Skin epidermis (tissue), 12 donors: ENCODE results near the gene FAM167B.
"Not testable (repeated sequence)": the region's sequence is repeated elsewhere in the genome, so short reads cannot be mapped to it uniquely, and the experiment has no call there.

Experiments used
- H3K27ac ChIP-seq, 21 experiments: fragments of 200-600 bp; sonication (generic) in 11 of 21; one replicate each; pipeline ENCODE4 v1.5.0; 2020; ENCODE audit warnings: mild to moderate bottlenecking in 3 of 21, inconsistent platforms in 2 of 21, moderate library complexity in 2 of 21
- H3K4me3 ChIP-seq, 7 experiments: fragments of 200-600 bp; sonication (generic) in 2 of 7; one replicate each; pipeline ENCODE4 v1.5.0; 2020; ENCODE audit warnings: inconsistent platforms in 2 of 7, mild to moderate bottlenecking in 2 of 7, moderate library complexity in 1 of 7

The FAM167B gene

DNA sequence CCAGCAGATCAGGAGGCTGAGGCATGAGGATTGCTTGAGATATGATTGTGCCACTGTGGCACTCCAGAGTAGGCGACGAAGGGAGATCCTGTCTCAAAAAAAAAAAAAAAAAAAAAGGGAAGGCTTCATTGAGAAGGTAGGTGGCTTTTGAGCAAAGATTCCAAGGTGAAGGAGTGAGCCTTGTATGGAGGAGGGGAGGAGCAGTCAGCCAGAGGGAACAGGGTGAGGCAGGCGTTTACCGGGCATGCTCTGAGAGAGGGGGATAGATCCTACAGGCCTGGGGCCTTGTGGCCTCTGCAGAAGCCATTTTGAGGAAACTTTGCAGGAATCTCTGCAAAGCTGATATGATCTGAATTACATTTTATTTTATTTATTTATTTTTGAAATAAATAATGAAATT, 39.7 kb downstream of the FAM167B start:
- Histone ChIP-seq H3K4me3 (no peak overlapping the region), H3K27ac (no peak overlapping the region)

DNA sequence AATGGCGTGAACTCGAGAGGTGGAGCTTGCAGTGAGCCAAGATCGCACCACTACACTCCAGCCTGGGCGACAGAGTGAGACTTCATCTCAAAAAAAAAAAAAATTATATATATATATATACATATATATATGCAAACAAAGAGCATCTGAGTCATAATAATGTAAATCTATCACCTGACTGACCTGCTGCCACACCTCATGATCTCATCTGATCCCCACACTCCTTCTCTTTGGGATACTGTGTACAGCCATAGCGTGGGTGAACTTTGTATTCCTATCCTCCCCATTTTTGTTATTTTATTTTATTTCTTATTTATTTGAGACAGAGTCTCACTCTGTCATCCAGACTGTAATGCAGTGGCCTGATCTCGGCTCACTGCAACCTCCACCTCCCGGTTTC, 42.2 kb downstream of the FAM167B start:
- H3K4me3 ChIP-seq, result no peak overlapping the region
- peak overlapping the region in 7 of 21 experiments; percentile 17 to 58 (median 43) for H3K27ac ChIP-seq

DNA sequence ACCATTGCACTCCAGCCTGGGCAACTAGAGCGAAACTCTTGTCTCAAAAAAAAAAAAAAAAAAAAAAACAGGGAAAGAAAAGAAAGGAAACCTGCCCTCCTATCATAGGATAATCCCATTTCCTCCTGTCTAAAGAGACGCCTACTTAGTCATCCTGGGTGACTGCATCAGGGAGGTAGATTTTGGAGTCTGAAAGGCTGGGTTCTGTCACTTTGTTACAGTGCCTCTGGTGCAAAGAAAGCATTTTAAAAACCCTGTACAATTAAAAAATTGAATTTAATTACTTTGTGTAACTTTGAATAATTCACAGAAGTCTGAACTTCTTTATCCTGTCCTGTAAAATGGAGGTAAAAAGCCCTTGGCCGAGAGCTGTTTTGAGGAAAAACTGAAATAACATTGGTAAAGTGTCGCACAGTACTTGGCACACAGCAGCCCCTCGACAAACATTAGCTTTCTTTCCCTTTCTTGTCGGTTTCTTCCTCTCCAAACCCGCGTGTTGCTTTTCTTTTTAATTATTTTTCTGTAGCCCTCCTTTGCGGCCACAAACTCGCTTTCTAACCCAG, 44.2 kb downstream of the FAM167B start:
- Histone ChIP-seq H3K4me3 (peak overlapping the region; percentile 62 to 96 (median 85)), H3K27ac (peak overlapping the region in 20 of 21 experiments; percentile 74 to 96 (median 83))

DNA sequence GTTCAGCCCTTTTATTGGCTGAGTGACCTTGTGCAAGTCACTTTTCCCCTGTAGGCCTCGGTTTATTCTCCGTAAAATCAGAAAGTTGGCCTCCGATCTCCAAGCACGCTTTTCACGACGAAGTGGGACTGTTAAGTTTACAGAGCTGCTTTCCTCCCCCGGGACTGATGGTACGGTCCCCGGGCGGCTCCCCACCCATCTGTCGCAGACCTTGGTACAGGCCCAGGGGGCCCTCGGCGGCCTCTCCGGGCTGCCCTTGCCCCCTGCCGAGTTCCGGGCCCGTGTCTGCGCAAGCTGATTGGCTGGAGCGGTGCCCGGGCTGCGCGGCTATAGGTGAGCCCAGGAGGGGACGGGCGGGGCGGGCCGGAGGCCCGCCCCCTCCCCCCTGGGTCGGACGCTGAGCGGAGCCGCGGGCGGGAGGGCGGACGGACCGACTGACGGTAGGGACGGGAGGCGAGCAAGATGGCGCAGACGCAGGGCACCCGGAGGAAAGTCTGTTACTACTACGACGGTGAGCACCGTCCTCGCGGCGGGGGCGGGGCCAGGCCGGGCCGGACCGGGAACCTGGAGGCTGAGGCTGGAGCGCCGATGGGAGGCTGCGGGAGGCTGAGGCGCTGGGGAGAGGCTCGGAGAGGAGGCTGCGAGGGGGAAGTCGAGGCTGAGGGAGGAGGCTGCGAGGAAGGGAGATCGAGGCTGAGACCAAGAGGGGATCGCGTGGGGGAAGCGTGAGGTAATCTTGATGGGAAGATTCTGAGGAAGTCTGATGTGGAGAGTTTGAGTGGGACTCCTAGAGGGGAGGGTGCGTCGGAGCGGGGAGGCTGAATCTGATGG, 44.9 kb downstream of the FAM167B start, which contains the start of gene HDAC1:
Gene HDAC1 (plus strand): TSS at position 376 of the 831 bp plus-strand sequence. CDS start 87 bp downstream, at position 463.
- Histone ChIP-seq H3K4me3 (peak within 1 kb of the TSS; percentile 62 to 96 (median 85)), H3K27ac (peak within 1 kb of the TSS; percentile 72 to 96 (median 82))

DNA sequence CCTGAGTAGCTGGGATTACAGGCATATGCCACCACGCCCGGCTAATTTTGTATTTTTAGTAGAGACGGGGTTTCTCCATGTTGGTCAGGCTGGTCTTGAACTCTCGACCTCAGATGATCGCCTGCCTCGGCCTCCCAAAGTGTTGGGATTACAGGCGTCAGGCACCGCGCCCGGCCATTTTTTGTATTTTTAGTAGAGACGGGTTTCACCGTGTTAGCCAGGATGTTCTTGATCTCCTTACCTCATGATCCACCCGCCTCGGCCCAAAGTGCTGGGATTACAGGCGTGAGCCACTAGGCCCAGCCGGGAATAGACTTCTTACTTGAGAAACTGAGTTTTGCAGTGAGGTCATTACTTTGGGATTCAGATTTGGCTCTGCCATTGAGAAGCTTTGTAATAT, 51.2 kb downstream of the FAM167B start:
- not testable (repeated sequence) for H3K4me3 ChIP-seq, H3K27ac ChIP-seq
